ENCODE measurements around the gene NPIPA5.
"Not testable (repeated sequence)": the region's sequence is repeated elsewhere in the genome, so short reads cannot be mapped to it uniquely, and the experiment has no call there.

The NPIPA5 gene

DNA sequence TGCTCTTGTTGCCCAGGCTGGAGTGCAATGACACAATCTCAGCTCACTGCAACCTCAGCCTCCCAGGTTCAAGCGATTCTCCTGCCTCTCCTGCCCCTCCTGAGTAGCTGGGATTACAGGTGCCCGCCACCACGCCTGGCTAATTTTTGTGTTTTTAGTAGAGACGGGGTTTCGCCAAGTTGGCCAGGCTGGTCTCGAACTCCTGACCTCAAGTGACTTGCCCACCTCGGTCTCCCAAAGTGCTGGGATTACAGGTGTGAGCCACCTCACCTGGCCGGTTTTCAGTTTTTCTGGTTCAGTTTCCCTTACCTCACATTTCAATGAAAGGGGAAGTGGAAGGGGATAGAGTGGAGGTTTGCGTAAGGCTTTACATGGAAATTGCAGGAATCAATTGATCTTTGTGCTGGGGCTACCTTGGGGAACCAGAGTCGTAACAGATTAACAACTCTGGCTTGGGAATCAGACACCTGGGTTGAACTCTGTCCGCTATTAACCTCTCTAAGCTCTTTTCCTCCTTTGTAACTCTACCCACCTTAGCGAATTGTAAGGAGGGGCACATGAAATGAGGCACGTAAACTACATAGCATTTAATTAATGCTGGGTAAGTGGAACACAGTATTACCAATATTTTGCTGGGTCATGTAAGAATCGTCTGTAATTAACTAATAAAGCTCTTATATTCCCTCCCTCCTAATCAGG is 20.7 kb upstream of the NPIPA5 start:
- no peak overlapping the region for H3K4me3 ChIP-seq (ENCODE audit: low read depth, low read length)
- DNase-seq (ENCODE audit: low read depth), result no peak
- TF ChIP-seq, protein P1, sequence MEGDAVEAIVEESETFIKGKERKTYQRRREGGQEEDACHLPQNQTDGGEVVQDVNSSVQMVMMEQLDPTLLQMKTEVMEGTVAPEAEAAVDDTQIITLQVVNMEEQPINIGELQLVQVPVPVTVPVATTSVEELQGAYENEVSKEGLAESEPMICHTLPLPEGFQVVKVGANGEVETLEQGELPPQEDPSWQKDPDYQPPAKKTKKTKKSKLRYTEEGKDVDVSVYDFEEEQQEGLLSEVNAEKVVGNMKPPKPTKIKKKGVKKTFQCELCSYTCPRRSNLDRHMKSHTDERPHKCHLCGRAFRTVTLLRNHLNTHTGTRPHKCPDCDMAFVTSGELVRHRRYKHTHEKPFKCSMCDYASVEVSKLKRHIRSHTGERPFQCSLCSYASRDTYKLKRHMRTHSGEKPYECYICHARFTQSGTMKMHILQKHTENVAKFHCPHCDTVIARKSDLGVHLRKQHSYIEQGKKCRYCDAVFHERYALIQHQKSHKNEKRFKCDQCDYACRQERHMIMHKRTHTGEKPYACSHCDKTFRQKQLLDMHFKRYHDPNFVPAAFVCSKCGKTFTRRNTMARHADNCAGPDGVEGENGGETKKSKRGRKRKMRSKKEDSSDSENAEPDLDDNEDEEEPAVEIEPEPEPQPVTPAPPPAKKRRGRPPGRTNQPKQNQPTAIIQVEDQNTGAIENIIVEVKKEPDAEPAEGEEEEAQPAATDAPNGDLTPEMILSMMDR (conservative IDR thresholded peaks at IDR 0.05; ENCODE audit: low read depth, low read length), result no peak

DNA sequence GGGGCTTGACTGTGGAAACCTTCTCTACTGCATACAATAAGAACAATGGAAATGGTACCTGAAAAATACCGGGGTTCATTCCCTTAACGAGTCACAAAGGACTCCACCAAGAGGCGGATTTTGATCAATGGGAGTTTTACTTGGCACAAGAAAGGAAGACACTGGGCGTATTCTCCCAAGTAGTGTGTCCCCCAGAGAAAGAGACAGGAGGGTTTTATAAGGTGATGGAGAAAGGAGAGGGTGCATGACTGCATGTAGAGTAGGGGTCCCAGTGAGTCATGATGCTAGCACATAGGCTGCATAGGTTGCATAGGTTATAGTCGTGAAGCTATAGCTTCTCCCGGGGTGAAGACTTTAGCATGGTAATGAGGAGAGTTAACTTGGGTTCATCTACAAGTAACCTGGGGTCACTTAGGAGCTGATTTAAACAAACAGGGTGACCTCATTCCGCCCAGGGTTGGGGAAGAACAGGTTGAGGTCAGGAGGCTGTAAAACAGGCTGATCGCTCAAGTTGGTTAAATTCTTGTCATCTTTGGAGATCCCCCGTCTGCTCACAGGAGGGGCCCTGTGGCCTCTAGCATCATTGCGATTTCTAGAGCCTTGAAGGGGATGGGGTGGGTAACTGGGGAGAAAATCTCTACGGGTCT is 19.0 kb upstream of the NPIPA5 start:
- no peak overlapping the region for H3K4me3 ChIP-seq (ENCODE audit: low read depth, low read length)
- no peak for DNase-seq (ENCODE audit: low read depth)
- TF ChIP-seq, protein P1 (conservative IDR thresholded peaks at IDR 0.05; ENCODE audit: low read depth, low read length), result no peak

DNA sequence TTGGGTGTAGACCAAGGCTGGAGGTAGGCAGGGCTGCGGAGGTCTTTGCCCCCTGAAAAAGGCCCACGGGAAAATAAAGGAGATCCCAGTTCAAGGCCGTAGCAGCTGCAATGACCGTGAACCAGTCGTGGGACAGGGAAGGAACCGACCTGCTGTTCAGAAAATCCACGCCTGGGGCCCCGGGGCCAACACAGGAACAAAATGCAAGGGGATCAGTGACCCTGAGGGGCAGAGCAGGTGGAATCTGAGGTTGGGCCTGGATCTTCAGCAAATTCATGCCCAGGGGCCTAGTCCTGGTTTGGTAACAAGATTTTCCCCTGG is 18.4 kb upstream of the NPIPA5 start:
- DNase-seq (ENCODE audit: low read depth); H3K4me3 ChIP-seq (ENCODE audit: low read depth, low read length): not testable (repeated sequence)

DNA sequence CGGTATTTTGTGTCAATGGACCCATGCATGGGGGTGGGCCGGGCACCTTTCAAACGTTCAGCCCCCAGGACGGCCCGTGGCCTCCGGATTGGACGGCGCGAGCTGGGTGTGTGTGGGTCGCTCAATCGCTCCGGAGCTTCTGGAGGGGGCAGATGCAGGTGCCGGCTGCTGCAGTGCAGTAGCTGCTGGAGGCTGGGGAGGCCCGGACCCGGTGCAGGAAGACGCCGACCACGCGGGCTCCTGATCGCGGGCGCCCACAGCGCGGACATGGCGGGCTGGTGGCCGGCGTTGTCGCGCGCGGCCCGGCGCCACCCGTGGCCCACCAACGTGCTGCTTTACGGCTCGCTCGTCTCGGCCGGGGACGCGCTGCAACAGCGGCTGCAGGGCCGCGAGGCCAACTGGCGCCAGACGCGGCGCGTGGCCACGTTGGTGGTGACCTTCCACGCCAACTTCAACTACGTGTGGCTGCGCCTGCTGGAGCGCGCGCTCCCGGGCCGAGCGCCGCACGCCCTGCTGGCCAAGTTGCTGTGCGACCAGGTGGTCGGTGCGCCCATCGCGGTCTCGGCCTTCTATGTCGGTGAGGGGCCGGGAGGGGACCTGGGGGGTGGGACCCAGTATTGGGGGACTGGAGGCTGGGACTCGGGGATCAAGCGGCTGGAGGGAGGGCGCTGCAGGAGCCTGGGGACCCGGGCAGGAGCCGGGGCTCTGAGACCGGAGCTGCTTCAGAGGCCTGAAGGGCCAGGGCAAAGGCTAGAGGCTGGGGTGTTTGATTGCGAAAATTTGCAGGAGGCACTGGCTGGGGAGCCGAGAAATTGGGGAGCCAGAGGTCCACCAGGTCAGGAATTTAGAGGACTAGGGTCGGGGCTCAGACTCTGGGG is 17.8 kb upstream of the NPIPA5 start, which contains the start of gene MPV17L:
Gene MPV17L (plus strand): TSS at position 124 of the 878 bp plus-strand sequence. CDS start 144 bp downstream, at position 268.
- H3K4me3 ChIP-seq (ENCODE audit: low read depth, low read length), result peak within 1 kb of the TSS; percentile 53
- DNase-seq (ENCODE audit: low read depth), result peak; percentile 5

DNA sequence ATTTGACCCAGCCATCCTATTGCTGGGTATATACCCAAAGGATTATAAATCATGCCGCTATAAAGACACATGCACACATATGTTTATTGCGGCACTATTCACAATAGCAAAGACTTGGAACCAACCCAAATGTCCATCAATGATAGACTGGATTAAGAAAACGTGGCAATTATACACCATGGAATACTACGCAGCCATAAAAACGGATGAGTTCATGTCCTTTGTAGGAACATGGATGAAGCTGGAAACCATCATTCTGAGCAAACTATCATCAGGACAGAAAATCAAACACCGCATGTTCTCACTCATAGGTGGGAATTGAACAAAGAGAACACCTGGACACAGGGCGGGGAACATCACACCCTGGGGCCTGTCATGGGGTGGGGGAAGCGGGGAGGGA is 14.9 kb upstream of the NPIPA5 start:
- DNase-seq (ENCODE audit: low read depth); H3K4me3 ChIP-seq (ENCODE audit: low read depth, low read length): not testable (repeated sequence)

DNA sequence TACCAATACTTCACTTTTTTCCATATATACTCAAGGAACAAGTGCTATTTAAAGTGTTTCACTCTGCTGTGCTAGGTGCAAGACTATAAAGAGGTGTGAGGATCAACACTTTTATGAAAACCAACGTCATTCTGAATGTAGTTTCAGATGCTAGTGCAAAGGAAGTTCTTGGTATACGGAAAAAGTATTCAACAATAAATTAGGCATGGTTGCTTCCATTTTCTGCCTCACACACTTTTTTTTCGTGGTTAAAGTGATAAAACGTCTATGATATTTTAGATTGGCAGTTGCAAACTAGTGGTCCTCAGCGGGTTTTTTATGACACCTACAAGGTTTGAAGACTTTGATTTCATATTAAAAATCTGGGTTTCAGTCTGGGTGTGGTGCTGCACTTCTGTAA is 11.8 kb upstream of the NPIPA5 start:
- H3K4me3 ChIP-seq (ENCODE audit: low read depth, low read length); DNase-seq (ENCODE audit: low read depth): not testable (repeated sequence)

DNA sequence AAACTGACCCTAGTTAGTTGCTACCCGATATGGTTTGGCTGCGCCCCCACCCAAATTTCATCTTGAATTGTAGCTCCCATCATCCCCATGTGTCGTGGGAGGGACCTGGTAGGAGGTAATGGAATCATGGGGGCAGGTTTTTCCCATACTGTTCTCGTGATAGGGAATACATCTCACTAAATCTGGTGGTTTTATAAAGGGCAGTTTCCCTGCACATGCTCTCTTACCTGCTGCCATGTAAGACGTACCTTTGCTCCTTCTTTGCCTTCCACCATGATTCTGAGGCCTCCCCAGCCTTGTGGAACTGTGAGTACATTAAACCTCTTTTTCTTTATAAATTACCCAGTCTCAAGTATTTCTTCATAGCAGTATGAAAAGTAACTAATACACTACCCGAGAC is 10.0 kb upstream of the NPIPA5 start:
- DNase-seq (ENCODE audit: low read depth); H3K4me3 ChIP-seq (ENCODE audit: low read depth, low read length): not testable (repeated sequence)

DNA sequence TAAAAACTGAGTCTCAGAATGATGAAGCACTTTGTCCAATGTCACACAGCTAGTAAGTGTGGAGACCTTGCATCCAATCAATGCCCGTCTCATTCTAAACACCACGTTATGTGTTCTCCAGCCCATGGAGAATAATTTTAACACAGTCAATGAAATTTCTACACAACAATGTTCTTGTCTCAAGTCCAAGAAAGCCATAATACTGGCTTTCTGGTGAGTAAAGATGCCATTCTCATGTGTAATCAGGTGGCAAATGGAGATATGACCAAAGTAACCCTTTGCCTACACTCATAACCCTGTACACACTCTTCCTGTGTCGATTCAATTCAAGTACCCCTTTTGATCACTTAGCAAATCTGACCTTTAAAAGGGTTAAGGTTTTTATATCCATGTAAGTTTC is 4.7 kb upstream of the NPIPA5 start:
- peak; percentile 17 for DNase-seq (ENCODE audit: low read depth)
- H3K4me3 ChIP-seq (ENCODE audit: low read depth, low read length), result not testable (repeated sequence)

DNA sequence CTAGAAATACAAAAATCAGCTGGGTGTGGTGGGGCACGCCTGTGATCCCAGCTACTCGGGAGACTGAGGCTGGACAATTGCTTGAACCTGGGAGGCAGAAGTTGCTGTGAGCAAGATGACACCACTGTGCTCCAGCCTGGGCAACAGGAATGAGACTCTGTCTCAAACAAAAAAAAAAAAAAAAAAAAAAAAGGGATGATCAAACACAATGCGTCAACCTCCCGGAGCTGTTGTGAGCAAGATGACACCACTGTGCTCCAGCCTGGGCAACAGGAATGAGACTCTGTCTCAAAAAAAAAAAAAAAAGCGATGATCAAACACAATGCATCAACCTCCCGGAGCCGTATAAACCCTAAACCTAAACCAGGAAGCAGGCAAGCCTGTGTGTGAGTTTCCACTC is 20.6 kb downstream of the NPIPA5 start:
- not testable (repeated sequence) for H3K4me3 ChIP-seq (ENCODE audit: low read depth, low read length); DNase-seq (ENCODE audit: low read depth)

DNA sequence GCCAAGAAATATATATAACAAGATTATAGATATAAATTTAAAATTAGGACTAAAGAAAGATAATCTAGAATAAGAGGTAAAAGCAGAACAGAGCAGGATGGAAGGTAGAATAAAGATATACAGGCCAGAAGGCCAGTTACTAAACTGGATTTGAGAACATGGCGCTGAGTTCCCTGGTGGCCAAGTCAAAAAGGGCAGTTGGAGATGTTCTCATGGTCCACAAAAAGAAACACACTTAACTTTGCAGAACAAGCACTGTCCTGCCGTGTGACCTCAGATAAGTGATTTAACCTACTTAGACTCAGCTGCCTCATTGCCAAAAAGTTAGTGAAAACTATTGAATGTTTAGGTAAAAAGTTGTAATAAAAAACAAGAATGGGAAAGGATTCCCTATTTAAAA is 23.2 kb downstream of the NPIPA5 start:
- H3K4me3 ChIP-seq (ENCODE audit: low read depth, low read length); DNase-seq (ENCODE audit: low read depth): not testable (repeated sequence)

DNA sequence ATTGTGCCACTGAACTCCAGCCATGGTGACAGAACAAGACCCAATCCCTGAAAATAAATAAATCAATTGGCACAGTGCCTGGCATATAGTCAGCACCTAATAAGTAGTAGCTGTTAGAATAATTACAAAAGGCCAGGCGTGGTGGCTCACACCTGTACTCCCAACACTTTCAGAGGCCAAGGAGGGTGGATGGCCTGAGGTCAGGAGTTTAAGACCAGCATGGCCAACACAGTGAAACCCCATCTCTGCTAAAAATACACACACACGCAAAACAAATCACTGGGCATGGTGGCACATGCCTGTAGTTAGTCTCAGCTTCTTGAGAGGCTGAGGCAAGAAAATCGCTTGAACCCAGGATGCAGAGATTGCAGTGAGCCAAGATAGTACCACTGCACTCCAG is 25.2 kb downstream of the NPIPA5 start:
- DNase-seq (ENCODE audit: low read depth); H3K4me3 ChIP-seq (ENCODE audit: low read depth, low read length): not testable (repeated sequence)

DNA sequence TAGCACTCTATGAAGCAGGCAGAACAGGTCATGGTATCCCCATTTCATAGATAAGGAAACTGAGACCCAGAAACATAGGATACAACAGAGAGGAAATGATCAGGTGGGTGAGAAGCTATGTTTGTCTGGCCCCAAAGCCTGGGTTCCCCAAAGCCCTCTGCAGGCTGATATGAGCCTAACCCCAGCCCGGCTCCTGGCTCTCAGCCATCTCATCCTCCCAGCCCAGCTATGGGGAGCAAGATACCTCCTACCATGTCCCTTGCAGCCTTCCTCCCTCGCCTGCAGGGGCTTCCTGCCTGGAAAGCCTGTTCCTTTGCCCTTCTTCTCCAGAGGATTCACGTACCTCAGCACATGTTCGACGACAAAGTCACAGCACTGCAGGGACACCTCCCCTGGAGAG is 26.3 kb downstream of the NPIPA5 start:
- not testable (repeated sequence) for DNase-seq (ENCODE audit: low read depth); H3K4me3 ChIP-seq (ENCODE audit: low read depth, low read length)

DNA sequence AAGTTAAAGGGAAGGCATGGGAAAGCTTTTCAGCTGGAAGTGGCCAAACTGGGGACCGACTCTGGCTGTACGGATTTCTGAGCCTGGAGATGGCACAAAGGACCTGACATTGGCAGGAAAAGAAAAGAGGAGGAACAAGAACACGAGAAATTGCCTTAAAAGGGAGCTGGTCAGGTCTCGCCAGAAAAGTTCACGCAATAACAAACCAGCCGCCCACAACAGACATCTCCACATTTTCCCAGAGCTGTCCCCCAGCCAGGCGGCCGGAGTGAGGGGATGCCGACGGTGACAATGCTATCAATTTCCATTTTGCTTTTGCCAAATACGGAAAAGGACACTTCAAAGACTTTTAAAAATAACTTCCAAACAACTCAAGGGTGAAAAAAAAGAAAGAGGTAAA is 26.8 kb downstream of the NPIPA5 start:
- DNase-seq (ENCODE audit: low read depth); H3K4me3 ChIP-seq (ENCODE audit: low read depth, low read length): not testable (repeated sequence)

DNA sequence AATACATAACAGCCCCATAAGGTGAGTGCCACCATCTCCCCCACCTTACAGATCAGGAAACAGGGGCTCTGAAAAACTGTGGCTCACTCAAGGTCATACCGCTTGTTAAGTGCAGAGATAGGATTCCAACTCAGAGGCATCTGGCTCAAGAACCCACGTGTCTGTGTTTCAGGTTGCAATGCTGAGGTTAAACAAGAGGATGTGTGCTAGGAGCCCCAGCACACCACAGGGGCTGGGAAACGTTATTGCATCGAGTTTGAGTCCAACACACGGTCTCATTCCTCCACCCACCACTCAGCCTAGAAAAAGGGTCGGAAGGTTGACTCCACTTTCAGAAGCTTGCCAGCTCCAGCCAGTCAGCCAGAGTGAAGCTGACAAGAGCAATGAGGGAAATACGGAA is 29.4 kb downstream of the NPIPA5 start:
- DNase-seq (ENCODE audit: low read depth); H3K4me3 ChIP-seq (ENCODE audit: low read depth, low read length): not testable (repeated sequence)

DNA sequence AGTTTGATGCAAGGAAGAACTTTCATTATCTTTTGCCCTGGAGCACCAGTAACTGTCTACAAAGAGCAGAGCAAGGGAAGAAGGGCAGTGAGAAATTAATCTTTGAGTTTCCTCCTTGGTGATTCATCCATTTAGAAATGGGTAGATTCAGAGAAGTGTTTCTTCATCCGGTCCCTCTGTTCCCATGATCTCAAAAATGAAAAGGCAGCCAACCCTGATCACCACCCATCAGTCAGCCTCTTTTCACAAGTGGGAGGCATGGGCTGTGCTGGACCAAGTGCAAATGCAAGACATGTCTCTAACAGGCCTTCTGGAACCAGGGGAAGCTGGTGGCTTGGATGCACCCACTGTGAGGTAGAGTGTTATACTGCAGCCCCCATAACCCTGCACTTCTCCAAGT is 35.8 kb downstream of the NPIPA5 start:
- H3K4me3 ChIP-seq (ENCODE audit: low read depth, low read length); DNase-seq (ENCODE audit: low read depth): not testable (repeated sequence)

DNA sequence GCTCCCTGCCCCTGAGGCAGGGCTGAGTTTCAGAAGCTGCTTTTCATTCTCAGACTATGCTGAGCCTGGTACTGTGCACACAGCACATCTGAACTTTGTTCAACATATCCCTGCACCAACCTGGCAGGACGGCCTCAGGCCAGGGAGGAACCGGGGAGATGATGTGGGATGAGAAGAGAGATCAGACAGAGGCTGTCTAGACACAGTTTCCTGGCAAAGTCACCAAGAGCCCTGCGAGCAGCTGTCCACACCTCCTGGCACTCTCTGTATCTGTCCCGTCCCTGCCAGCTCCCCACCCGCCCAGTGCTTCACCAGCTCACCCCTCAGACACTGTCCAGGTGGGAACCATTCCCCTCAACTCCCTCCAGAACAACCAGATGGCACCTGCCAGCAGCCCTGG is 39.1 kb downstream of the NPIPA5 start:
- H3K4me3 ChIP-seq (ENCODE audit: low read depth, low read length); DNase-seq (ENCODE audit: low read depth): not testable (repeated sequence)

Data from choroid plexus epithelial cell (primary cell).